Left ventricle myocardium superior (tissue), 1 donor: ENCODE results near the gene SAA1. TPM values are rescaled to one million over a fixed set of nuclear protein-coding genes. Genes with fewer than 3 reads are reported as not detected.
"Not testable (repeated sequence)": the region's sequence is repeated elsewhere in the genome, so short reads cannot be mapped to it uniquely, and the experiment has no call there.

Experiments used
- ATAC-seq: fragments of 200-7000 bp; cut with Tn5 transposase; one replicate; pipeline ENCODE4 v1.9.1; 2020; ENCODE audit warnings: mild to moderate bottlenecking, moderate library complexity
- DNase-seq: peaks from one replicate; pipeline ENCODE4 v3.0.0-alpha.2; 2020
- intact Hi-C: fragments of 100-400 bp; cut with micrococcal nuclease; formaldehyde crosslinking; loops from one replicate; pipeline ENCODE4 v1.11.0; 2022
- total RNA-seq: library from RNA; stranded (reverse); fragmentation: NEBNext Ultra II Directional; extraction: Animal tissue kit (Norgen Biotek cat#: 25700); gene quantifications from one replicate; pipeline ENCODE4 v1.2.1, GENCODE V29; 2021
- donor health status: DM: no; HTN: yes; CAD: no; lungs with severe emphysema.

Gene SAA1
- total RNA-seq, 1 donor from 2014 or later = 7.1 TPM

DNA sequence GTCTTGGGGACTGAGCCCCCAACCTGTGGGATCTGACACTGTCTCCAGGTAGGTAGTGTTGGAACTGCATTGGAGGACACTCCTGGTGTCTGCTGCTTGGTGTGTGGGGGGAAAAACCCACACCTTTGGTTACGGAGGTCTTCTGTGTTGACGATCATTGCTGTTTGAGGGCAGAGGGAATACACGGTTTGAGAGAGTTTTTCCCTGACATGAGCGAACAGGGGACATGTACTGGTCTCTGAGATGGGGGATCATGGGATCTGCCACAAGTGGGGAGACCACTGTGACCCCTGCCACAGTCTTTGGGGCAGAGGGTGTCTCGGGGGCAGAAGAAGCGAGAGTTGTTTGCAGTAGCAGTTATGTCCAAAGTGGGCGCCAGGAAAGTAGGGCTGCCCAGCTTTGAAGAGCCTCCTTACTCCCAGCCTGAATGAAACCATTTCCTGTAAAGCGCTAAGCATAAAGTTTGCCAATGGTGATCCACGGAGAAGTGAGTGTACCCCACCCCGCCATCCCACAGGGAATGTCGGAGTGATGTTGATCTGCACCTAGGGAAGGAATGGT, 12.2 kb upstream of the SAA1 start:
- ATAC-seq (no peak), DNase-seq (no peak)
- intact Hi-C loops = no loop called here

DNA sequence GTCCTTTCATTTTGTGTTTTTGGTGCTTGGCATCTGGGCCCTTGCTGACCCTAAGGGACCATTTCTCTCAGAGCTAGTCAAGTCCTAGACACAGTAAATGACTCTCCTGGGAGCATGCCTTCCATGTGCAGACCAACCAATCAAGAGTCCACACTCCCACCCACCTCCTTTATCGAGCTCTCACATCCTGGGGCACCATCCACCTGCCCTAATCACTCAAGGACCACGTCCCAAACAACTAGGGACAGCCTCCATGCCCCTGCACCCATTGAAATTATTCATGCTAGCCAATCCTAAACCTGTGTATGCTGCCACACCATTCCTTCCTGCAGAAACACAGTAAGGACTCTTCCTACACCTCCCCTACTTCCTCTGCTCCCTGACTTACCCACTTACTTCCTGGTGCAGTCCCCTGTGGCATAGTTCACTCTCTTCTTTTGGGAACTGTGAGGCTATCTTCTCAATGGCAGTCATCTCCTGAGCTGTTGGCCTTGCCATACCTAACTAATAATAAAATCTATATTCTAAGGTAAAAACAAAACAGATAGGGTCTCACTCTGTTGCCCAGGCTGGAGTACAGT, 11.2 kb upstream of the SAA1 start:
- ATAC-seq (no peak), DNase-seq (no peak)
- intact Hi-C loops = no loop called here

GRCh38 chr11:18259259-18259658, 6.8 kb upstream of the SAA1 start:
- ATAC-seq = no peak
- DNase-seq = no peak
- intact Hi-C loops = no loop called here

GRCh38 chr11:18261721-18262120, 4.3 kb upstream of the SAA1 start:
- no peak for DNase-seq
- intact Hi-C loops = no loop called here
- no peak for ATAC-seq

DNA sequence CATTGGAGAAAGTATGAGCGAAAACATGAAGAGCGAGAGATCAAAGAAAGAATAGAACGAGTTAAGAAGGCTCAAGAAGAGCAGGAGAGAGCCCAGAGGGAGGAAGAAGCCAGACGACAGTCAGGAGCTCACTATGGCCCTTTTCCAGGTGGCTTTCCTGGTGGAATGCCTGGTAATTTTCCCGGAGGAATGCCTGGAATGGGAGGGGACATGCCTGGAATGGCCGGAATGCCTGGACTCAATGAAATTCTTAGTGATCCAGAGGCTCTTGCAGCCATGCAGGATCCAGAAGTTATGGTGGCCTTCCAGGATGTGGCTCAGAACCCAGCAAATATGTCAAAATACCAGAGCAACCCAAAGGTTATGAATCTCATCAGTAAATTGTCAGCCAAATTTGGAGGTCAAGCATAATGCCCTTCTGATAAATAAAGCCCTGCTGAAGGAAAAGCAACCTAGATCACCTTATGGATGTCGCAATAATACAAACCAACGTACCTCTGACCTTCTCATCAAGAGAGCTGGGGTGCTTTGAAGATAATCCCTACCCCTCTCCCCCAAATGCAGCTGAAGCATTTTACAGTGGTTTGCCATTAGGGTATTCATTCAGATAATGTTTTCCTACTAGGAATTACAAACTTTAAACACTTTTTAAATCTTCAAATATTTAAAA, 3.2 kb upstream of the SAA1 start:
- ATAC-seq, intact Hi-C loops, DNase-seq: not testable (repeated sequence)

DNA sequence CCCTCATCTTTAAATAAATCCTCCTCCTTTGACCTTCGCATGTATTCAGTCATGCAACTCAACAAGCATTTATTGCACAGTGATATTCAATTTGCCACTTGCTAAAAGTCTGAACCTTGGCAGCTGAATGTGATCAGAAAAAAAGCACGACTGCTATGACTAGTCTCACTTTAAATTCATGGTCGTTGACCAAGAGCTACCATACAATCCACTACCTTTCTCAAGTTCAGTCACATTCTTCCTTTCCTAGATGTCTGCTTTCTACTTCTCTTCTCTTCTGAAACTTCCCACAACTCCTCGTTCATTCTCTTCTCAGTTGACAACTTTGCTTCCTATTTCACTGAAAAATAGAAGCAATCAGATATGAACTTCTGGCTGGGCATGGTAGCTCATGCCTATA, 2.0 kb upstream of the SAA1 start:
- intact Hi-C loops = no loop called here
- ATAC-seq = no peak
- no peak for DNase-seq

- intact Hi-C loops = no loop called here
Observed at GRCh38 chr11:18264677-18265555, 1.1 kb upstream of the SAA1 start.

DNA sequence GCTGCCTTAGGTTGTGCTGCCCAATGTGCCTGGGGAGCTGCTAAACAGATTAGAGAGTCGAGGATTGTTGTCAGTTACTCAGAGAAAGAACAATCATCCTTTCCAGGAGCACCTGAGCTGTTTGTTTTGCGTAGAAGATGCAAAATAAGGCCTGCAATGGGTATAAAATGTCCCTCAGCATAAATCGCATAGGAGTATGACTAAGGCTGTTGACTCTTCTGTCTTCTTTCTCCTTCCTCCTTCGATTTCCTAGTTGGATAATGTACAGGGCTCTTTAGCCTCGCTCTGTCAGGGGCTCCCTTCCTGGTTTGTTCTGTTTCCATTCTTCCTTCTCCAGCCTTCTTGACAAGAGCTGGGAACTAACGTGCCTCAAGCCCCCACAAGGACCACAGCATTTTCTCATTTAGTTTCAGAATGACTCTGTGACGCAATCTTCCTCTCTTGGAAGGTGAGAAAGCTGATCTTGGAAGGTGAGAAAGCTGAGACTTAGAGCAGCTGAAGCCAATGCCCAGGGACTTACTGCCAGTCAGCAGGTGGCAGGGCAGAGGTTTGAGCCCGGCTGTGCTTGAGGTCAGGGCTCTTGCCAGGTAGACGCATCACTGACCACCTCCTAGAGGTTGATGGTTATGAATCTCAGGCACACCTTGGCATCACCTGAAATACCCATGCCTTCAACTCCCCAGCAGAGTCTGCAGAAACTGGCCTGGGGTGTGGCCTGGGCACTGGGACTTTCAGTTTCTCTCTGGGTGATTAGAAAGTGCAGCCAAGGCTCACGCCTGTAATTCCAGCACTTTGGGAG, 1.5 kb downstream of the SAA1 start:
- intact Hi-C loops, ATAC-seq, DNase-seq: not testable (repeated sequence)

More at GRCh38 chr11:18264677-18265555, 1.1 kb upstream of the SAA1 start:
- ATAC-seq (no peak), DNase-seq (no peak)

DNA sequence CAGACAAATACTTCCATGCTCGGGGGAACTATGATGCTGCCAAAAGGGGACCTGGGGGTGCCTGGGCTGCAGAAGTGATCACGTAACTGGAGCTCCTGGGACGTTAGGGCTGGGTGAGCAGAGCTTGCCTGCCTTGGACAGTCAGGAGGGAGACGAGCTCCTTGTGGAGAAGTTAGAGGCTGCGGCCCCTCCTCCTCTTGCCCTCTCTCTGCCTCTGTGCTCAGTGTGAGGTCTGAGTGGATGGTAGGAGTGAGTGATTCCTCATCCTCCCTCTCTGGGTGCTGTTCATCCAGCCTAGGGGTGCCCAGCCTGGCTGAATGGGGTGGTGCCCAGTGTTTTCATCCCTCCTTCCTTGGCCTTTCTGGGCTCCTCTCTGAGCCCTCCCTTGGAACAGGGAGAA, 3.2 kb downstream of the SAA1 start:
- ATAC-seq, intact Hi-C loops, DNase-seq: not testable (repeated sequence)

- intact Hi-C loops = no loop called here
- DNase-seq = no peak
- no peak for ATAC-seq
Observed at GRCh38 chr11:18270102-18270501, 4.0 kb downstream of the SAA1 start.

- intact Hi-C loops = no loop called here
- no peak for ATAC-seq
- no peak for DNase-seq
Observed at GRCh38 chr11:18271206-18271605, 5.1 kb downstream of the SAA1 start.

- intact Hi-C loops = no loop called here
- DNase-seq (no peak), ATAC-seq (peak; percentile 68)
Observed at GRCh38 chr11:18277565-18278271, 11.7 kb downstream of the SAA1 start.

- intact Hi-C loops = no loop called here
- ATAC-seq (no peak), DNase-seq (no peak)
Observed at GRCh38 chr11:18280438-18281045, 14.5 kb downstream of the SAA1 start.

DNA sequence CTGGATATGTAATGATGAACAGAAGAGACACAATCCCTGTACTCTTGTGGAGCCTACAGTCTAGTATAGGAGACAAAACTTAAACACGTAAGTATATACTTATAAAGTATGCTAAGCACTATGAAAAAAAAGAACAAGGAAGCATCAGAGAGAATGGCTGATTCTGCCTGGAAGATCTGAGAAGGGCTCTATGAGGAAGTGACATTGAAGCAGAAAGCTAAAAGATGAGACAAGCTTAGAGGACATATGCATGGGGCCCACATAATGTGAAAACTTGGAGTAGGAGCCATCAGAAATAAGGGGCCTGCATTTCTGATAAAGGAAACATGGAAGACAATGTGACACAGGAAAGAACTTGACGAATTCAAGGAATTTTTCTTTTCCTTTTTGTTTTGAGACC, 16.6 kb downstream of the SAA1 start:
- ATAC-seq (no peak), DNase-seq (no peak)
- intact Hi-C loops = no loop called here

GRCh38 chr11:18285841-18286240, 19.8 kb downstream of the SAA1 start:
- no peak for ATAC-seq
- intact Hi-C loops = no loop called here

GRCh38 chr11:18288911-18289310, 22.8 kb downstream of the SAA1 start:
- ATAC-seq = no peak
- no peak for DNase-seq
- intact Hi-C loops = no loop called here

More at GRCh38 chr11:18285841-18286240, 19.8 kb downstream of the SAA1 start:
- DNase-seq = no peak

DNA sequence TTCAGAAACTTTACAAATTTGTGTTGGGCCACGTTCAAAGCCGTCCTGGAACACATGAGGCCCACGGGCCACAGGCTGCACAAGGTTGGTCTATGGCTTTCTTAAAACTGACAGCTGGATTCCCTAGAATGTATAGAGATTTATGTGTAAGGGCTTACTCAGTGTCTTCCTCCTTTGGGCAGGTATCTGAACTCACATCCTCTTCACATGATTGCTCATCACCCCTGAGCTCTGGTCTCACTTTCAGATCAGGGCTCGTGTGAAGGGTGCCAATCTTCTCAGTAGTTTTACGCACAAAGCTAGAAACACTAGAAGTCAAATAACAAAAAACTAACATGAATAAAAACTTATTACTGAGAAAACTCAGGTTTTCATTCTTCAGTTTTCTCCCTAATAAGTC, 28.8 kb downstream of the SAA1 start:
- ATAC-seq (no peak), DNase-seq (no peak)
- intact Hi-C loops = no loop called here

GRCh38 chr11:18295316-18295715, 29.3 kb downstream of the SAA1 start:
- intact Hi-C loops = no loop called here
- DNase-seq (no peak), ATAC-seq (no peak)
